Measurements from ENCODE around the gene COG1. TPM values are rescaled to one million over a fixed set of nuclear protein-coding genes. Genes with fewer than 3 reads are reported as not detected.
A peak's percentile ranks its signal among the peaks of the same experiment; 100 is the strongest.

The COG1 gene
- total and polyA plus RNA-seq, 9 of the 15 experiments (the other 6 are each of a cell fraction or from before 2014, with no cell fraction given): 9.5 to 26.8 (median 12.9) TPM

DNA sequence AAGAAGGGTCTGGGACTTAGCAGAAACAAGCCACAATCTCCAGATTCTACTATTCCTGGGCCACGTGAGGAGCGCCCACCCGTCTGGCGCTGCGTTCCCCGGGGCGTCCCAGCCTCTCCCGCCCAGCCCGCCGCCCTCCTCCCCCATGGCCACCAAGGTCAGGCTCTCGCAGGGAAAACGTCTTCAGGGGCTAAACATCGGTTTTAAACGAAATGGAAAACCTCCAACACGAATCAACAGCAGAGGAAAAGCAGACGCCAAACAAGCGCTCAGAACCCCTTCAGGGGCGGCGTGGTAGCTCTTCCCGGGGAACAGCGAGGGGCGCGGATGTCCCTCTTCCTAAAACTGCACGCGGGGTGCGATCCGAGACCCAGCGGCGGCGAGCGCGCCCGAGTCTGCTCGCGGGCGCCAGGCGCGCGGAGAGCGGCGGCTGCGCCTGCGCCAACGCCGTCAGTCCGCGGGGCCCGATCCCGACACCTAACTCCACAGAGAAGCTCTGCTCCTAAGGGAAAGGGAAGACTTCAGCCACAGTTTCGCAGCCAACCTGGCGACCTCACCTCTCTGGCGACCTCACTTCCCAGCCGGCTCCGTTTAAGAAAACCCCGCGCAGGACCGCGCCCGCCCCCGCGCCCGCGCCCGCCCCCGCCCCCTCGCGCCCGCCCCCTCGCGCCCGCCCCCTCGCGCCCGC lies 505 bp upstream of the COG1 start (continued):
- TF ChIP-seq, protein P1, sequence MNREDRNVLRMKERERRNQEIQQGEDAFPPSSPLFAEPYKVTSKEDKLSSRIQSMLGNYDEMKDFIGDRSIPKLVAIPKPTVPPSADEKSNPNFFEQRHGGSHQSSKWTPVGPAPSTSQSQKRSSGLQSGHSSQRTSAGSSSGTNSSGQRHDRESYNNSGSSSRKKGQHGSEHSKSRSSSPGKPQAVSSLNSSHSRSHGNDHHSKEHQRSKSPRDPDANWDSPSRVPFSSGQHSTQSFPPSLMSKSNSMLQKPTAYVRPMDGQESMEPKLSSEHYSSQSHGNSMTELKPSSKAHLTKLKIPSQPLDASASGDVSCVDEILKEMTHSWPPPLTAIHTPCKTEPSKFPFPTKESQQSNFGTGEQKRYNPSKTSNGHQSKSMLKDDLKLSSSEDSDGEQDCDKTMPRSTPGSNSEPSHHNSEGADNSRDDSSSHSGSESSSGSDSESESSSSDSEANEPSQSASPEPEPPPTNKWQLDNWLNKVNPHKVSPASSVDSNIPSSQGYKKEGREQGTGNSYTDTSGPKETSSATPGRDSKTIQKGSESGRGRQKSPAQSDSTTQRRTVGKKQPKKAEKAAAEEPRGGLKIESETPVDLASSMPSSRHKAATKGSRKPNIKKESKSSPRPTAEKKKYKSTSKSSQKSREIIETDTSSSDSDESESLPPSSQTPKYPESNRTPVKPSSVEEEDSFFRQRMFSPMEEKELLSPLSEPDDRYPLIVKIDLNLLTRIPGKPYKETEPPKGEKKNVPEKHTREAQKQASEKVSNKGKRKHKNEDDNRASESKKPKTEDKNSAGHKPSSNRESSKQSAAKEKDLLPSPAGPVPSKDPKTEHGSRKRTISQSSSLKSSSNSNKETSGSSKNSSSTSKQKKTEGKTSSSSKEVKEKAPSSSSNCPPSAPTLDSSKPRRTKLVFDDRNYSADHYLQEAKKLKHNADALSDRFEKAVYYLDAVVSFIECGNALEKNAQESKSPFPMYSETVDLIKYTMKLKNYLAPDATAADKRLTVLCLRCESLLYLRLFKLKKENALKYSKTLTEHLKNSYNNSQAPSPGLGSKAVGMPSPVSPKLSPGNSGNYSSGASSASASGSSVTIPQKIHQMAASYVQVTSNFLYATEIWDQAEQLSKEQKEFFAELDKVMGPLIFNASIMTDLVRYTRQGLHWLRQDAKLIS (CRISPR knock-in tag; IDR thresholded peaks at IDR 0.05): no peak
- TF ChIP-seq, protein P2, sequence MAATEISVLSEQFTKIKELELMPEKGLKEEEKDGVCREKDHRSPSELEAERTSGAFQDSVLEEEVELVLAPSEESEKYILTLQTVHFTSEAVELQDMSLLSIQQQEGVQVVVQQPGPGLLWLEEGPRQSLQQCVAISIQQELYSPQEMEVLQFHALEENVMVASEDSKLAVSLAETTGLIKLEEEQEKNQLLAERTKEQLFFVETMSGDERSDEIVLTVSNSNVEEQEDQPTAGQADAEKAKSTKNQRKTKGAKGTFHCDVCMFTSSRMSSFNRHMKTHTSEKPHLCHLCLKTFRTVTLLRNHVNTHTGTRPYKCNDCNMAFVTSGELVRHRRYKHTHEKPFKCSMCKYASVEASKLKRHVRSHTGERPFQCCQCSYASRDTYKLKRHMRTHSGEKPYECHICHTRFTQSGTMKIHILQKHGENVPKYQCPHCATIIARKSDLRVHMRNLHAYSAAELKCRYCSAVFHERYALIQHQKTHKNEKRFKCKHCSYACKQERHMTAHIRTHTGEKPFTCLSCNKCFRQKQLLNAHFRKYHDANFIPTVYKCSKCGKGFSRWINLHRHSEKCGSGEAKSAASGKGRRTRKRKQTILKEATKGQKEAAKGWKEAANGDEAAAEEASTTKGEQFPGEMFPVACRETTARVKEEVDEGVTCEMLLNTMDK (IDR thresholded peaks at IDR 0.05; ENCODE audit: borderline replicate concordance, insufficient read depth, low read depth, low read length, poor library complexity, severe bottlenecking): no peak
- TF ChIP-seq ZBTB8A (IDR thresholded peaks at IDR 0.05; ENCODE audit: partially characterized antibody) (no peak), FOS (IDR thresholded peaks at IDR 0.05; ENCODE audit: extremely low read depth, insufficient read length) (no peak), MTA3 (IDR thresholded peaks at IDR 0.05; ENCODE audit: borderline replicate concordance) (peak; percentile 40; the same call in 1 of the 2 replicates), ZNF707 (CRISPR knock-in tag; conservative IDR thresholded peaks at IDR 0.05) (no peak), NEUROD1 (IDR thresholded peaks at IDR 0.05; ENCODE audit: borderline replicate concordance, low read depth, low read length, partially characterized antibody) (no peak)
- TF ChIP-seq, protein P3, sequence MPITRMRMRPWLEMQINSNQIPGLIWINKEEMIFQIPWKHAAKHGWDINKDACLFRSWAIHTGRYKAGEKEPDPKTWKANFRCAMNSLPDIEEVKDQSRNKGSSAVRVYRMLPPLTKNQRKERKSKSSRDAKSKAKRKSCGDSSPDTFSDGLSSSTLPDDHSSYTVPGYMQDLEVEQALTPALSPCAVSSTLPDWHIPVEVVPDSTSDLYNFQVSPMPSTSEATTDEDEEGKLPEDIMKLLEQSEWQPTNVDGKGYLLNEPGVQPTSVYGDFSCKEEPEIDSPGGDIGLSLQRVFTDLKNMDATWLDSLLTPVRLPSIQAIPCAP (CRISPR knock-in tag; IDR thresholded peaks at IDR 0.05; ENCODE audit: borderline replicate concordance): no peak
- TF ChIP-seq, protein P4, sequence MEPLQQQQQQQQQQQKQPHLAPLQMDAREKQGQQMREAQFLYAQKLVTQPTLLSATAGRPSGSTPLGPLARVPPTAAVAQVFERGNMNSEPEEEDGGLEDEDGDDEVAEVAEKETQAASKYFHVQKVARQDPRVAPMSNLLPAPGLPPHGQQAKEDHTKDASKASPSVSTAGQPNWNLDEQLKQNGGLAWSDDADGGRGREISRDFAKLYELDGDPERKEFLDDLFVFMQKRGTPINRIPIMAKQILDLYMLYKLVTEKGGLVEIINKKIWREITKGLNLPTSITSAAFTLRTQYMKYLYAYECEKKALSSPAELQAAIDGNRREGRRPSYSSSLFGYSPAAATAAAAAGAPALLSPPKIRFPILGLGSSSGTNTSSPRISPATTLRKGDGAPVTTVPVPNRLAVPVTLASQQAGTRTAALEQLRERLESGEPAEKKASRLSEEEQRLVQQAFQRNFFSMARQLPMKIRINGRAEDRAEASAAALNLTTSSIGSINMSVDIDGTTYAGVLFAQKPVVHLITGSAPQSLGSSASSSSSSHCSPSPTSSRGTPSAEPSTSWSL (CRISPR knock-in tag; IDR thresholded peaks at IDR 0.05; ENCODE audit: borderline replicate concordance): no peak
- TF ChIP-seq, protein P5, sequence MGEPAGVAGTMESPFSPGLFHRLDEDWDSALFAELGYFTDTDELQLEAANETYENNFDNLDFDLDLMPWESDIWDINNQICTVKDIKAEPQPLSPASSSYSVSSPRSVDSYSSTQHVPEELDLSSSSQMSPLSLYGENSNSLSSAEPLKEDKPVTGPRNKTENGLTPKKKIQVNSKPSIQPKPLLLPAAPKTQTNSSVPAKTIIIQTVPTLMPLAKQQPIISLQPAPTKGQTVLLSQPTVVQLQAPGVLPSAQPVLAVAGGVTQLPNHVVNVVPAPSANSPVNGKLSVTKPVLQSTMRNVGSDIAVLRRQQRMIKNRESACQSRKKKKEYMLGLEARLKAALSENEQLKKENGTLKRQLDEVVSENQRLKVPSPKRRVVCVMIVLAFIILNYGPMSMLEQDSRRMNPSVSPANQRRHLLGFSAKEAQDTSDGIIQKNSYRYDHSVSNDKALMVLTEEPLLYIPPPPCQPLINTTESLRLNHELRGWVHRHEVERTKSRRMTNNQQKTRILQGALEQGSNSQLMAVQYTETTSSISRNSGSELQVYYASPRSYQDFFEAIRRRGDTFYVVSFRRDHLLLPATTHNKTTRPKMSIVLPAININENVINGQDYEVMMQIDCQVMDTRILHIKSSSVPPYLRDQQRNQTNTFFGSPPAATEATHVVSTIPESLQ (CRISPR knock-in tag; IDR thresholded peaks at IDR 0.05): no peak
- TF ChIP-seq, protein P6, sequence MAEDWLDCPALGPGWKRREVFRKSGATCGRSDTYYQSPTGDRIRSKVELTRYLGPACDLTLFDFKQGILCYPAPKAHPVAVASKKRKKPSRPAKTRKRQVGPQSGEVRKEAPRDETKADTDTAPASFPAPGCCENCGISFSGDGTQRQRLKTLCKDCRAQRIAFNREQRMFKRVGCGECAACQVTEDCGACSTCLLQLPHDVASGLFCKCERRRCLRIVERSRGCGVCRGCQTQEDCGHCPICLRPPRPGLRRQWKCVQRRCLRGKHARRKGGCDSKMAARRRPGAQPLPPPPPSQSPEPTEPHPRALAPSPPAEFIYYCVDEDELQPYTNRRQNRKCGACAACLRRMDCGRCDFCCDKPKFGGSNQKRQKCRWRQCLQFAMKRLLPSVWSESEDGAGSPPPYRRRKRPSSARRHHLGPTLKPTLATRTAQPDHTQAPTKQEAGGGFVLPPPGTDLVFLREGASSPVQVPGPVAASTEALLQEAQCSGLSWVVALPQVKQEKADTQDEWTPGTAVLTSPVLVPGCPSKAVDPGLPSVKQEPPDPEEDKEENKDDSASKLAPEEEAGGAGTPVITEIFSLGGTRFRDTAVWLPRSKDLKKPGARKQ (CRISPR knock-in tag; IDR thresholded peaks at IDR 0.05): no peak

Measured in K562 (cell line).